GM19467 (cell line): ENCODE measurements around the gene GALNT11.

Source experiments
- ATAC-seq: cut with Tn5 transposase; IDR thresholded peaks from one replicate; pipeline ENCODE4 v1.9.1; 2021; ENCODE audit warnings: mild to moderate bottlenecking, moderate library complexity; ENCODE audit not compliant: unreplicated experiment

Gene GALNT11

DNA sequence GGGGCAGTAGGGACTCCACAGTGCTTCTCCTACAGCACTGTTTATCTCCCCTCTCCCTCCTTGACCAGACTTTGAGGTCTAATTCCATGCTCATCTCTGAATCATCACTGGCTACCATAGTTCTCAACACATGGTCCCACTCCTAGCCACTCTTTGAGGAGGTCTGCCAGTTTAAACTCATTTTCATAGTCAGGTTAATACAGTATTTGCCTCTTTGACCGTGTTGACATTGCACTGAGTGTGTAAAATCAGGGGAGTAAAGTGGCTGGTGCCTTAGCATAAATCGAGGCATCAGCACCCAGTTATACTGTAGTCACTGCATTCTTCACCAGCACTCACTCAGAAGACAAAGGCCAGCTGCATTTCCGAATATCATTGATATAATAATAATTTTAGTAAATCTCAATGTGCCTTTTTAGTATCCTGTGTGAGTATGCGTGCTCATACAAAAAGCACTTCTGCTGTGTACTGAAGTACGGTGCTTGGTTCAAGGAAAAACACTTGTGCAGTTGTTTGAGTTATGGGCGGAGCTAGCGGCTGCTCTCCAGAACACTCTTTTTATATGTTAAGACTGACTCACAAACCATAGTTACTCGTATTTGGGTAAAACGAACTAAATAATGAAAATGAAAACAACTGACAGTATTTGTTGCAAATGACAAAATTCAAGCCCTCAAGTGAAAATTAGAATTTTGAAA lies 89.7 kb downstream of the GALNT11 start:
- no peak for ATAC-seq

DNA sequence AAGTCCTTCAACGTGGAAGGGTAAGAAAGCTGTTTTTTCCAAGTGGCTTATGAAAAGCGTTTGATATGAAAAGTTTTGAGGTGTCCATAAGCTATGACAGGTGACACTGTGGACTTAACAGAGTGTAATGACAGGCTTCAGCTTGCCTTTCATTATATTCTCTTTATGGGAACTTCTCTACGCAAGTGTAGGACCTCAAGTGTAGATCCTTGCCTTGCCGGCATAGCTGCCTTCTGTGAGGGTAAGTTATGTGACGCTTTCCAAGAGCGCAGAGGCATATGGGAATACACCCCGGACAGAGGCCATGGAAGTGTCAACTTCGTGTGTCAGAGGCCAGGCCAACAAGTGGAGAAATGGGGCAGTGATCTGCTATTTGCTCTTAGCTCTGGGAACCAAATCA lies 91.9 kb downstream of the GALNT11 start:
- ATAC-seq: no peak

DNA sequence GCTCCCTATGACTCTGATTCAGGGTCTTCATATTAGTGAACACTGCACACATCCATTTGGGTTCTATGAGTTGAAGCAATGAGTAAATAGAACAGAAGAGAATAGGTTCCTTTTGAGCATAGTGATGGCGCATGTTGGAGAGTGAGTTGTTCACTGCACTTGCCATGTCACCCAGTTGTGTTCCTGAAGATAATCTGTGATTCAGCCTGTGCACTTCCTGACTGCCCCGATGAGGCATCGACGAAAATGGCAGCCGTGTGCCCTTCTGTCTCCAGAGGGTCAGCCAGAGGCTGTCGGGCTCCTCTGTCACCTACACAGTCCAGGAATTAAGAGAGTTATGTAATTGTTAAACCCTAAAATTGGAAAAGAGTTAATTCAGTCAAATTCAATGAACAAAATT lies 94.7 kb downstream of the GALNT11 start:
- ATAC-seq: no peak

DNA sequence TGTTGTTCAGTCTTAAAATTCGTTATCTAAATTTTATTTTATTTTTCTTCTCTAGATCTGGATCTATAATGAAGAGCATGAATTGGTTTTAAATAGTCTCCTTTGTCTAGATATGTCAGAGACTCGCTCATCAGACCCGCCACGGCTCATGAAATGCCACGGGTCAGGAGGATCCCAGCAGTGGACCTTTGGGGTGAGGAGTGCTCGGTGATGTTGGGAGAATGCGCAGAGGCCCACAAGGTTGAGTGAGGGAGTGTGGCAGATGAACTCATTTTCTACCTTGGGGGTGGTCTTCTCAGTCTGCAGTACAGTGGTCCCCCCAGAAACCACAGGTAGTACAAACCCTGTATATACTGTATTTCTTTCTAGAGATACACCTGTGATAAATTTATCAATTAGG lies 95.3 kb downstream of the GALNT11 start:
- no peak for ATAC-seq

DNA sequence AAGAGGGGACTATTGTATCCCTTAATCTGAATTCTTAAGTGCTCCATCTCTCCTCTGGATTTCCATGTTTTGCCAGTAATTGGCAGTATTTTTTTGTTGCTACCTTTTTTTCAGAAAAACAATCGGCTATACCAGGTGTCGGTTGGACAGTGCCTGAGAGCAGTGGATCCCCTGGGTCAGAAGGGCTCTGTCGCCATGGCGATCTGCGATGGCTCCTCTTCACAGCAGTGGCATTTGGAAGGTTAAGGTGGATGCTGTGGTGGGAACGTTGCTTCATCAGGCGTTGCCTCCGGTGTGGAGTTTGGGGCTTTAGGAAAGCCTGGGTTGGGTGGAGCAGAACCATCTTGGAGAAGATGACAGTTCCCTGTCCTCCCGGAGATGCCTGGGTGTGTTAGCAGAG lies 96.0 kb downstream of the GALNT11 start:
- no peak for ATAC-seq

DNA sequence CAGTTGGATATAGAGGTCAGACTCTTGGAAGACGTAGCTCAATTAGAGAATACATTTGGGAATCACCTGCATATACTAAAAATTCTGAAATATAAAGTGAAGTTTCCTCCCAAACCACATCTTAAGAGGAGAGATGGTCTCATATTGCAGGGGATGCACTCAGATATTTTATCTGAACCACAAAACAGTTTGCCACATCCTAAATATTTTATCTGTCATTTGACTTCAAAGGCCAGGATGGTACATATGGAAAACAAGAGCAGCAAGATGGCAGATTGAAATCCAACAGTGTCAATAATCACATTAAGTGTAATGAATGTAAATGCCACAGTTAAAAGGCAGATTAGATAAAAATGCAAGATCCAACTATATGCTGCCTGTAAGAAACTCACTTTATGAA lies 97.1 kb downstream of the GALNT11 start:
- no peak for ATAC-seq

DNA sequence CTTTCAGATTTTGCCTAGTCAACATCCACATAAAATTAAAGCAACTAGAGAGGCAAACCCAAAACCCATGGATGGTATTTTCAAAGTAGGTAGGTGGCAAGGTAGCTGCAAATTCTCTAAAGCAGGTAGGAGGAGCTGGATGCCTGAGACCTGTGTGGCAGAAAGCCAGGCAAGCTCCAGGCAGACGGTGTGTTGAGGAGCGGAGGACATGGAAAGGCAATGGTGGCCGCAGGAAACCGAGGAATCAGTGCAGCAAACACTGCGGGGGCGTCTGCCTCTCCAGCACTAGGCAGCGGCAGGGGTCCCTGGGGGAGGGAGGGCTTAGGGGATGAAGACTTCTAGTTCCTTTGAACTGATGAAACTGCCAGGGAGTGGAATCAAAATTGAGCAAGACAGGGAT lies 101.3 kb downstream of the GALNT11 start:
- no peak for ATAC-seq

DNA sequence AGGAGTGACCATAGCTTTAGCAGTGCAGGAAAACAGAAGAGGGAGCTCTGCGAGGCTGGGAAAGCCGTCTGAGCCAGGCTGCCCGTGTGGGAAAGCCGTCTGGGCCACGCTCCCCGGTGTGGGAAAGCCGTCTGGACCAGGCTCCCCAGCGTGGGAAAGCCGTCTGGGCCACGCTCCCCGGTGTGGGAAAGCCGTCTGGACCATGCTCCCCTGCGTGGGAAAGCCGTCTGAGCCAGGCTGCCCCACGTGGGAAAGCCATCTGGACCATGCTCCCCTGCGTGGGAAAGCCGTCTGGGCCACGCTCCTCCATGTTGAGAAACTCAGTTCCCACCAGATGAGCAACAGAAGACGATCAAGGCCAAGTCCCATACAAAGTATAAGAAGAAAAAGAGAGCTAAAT lies 101.8 kb downstream of the GALNT11 start:
- ATAC-seq: no peak

DNA sequence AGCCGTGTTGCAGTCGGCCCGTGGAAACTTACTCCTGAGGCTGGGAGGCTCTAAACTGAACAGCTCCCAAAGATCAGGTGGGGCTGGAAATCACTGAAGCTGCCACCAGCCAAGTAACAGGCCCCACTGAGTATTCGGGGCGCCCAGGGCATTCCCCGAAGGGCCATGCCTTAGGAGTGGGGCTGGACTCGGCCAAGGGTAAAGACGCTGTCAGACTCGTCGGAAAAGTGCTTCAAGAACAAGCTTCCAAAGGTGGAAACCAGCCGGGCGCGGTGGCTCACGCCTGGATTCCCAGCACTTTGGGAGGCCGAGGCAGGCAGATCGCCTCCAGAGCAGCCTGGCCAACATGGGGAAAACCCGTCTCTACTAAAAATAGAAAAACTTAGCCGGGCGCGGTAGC lies 102.8 kb downstream of the GALNT11 start:
- ATAC-seq: no peak

DNA sequence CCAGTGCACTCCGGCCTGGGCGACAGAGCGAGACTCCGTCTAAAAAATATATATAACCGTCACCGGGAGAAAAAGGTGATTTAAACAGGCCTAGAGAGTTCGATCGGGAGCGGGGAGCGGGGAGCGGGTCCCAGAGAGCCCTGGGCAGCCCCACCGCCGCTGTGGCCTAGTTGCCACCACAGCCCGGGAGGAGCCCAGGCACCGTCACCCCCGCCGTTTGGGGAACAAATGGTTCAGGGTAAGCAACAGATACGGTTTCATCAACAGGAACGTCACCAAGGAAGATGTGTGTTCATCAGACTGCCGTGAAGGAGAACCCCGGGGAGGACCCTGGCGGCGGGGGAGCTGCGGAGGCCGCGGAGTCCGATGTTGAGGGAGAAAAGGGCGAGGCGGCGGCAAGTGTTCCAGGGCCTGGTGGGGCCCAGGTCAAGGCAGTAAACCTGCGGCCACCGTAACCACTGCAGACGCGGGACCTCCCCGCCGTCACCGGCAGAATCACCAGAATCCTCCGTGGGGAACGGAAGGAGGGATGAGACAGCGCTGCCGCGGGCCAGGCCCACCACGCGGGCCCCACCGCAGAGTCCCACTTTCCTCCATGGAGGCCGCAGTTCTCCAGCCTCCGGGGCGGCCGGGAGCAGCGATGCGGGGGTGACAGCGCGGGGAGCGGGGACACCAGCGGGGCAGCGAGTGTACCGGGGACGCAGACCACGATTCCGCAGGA lies 103.4 kb downstream of the GALNT11 start:
- no peak for ATAC-seq

DNA sequence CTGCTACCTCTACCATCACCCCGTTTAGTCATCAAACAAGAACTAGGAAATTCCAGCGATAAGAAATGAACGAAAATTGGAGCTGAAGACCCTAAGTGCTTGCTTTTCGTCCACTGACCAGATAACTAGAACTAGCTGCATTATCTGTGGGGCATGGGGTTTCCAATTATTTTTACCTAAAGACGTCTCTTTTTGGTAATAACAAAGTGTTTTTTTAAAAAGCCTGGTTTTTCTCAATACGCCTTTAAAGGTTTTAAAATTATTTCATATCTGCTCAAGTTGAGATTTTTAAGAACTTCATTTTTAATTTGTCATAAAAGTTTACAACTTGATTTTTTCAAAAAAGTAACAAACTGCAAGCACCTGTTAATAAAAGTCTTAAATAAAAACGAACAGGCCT lies 104.2 kb downstream of the GALNT11 start:
- no peak for ATAC-seq

DNA sequence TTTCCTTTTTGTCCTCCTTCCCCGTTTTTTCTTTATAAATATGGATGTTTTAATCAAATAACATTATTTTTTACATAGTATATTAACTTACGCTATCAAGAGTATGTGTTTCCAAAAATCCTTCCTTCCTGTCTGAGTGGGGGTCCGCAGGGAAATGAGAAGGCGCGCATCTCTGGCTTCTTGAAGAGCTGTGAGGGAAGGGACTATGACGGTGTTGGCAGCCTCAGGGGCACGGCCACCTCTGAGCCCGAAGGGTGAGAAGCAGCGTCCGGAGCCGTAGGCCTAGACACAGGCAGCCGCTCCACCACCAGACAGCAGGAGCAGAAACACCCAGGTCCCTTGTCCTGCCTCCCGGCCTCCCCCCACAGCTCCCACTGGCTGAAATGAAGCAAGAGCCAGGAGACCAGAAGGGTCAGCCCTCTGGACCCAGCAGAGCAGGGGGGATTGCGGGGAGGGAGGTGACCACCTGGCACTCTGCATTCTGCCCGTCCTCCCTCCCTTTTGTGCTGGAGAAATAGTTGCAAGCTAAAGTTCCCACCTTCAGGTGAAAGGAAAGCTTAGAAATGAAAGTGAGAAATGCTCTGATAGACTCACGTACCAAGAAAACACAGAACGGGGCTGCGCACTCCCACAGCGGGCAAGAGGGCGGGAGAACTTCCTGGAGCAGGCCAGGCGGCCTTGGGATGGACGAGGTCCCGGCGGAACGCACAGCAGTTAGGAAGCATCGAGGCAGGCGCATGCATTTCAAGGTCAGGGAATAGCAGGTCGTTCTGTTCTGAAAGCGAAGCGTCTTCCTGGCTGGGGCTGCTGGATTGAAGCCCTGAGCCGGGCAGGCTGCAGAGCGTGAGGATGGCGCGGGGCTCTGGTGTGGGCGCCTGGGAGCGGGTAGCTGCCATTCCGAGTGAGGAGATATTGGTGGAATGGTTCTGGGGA lies 105.5 kb downstream of the GALNT11 start:
- no peak for ATAC-seq

DNA sequence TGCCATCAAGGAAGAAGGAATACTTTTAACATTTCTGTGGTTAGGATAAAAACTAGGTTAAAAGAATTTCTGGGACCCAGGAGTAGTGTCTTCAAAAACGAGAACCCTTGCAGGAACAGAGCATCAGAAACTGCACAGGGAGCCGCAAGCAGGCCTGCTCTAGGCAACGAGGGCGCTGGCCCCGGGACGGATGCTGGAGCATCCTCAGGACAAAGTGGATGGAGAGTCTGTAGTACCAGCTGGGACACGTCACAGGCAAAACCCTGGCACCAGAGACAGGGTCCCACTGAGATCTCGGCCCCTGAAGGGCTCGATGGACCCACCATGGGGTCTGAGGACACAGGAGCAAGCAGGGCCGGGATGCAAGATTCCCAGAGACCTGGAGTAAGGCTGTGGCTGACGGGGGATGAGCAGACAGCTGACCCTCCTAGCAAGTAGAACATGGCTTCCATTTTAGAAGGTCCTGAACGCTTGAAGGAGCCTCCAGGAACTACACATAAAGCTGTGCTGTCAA lies 106.6 kb downstream of the GALNT11 start:
- ATAC-seq: no peak

DNA sequence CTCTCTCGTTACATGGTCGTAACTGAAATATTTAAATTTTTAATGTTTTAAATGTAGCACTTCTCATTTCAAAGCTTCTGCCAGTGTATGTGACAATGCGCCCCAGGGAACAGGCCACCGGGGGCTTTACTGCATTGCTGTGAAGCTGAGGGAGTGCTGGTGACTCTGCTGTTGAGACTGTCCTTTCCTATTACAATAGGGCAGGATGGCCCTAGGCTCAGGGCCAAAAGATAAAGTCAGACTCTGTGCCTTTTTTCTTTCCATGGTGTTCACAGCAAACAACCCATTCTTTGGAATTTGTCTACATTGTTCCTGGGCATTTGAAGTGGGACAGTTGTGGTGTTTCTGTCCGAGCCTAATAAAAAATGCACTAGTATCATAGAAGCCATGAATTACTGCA lies 107.3 kb downstream of the GALNT11 start:
- ATAC-seq: no peak

DNA sequence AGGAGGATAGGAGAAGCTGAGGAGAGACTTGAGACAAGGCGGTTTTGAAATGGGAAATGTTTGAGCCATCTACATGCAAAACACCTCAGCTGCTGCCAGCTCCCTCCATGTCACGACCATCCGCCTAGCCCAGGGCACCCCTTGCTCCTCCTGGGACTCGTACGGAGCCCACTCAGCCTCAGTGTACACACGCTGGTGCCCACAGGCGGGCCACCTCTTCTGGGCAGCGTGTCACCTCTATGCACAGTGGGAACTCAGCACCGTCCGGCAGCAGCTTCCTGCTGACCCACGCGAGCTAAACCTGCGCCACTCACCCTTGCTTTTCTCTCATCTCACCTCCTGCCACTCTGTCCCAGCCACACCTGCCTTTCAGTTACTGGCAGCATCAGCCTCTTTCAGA lies 108.3 kb downstream of the GALNT11 start:
- no peak for ATAC-seq

DNA sequence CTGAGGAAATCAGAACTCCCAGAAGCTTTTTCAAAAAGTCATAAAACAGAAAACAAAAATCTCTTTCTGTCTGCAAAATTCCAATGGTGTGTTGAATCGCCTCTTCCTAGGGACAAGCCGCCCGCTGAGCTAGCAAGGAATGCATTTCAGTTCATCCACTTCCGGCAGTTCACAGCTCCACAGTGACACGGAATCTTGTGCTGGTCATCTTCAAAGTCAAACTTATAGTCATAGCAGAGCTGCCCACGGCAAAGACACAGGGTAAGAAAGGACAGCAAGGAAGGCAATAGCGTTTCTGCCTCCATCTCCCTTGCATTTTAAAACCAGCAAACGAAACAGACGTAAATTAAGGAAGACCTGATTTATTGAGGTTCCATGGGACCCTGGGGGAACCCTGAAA lies 111.2 kb downstream of the GALNT11 start:
- no peak for ATAC-seq

DNA sequence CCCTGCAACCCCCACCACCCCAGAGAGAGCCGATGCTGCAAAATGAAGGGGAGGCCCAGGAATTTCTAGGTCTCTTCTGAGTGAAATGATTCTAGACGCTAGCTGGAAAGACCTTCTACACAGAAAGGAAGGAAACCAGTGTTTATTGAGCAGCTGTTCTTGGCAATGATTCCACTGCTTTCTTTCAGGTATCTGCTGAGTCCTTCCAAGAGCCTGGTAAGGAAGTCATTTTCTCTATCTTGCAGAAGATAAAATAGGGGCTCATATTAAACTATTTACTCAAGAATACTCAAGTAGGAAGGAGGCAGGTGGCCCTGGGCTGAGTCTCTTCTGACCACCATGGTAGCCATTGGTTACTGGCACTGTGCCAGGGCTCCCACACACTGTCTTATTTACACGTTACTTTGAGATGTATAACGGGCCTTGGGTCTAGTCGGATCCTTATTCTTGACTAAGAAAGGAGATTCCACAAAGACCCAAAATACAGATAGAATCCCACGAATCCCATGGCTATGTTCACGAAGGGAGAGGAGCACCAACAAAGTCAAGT lies 112.1 kb downstream of the GALNT11 start:
- ATAC-seq: no peak

DNA sequence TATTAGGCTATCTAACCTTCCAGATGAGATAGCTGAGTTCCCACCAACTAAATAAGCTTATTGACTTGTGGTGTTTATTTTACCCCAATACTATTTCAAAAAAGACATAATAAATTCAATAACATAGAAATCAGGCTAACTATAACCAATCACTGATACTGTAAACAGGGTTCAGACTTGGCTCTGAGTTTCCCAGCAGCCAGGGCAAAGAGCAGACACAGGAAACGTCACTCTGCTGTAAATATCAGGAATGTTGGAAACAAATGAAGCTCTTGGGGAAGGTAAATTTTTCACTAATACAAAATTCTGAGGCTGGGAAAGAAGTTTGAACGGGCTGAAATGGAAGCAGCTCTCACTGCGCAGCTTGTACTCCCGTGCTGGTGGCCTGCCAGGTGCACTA lies 114.6 kb downstream of the GALNT11 start:
- no peak for ATAC-seq

DNA sequence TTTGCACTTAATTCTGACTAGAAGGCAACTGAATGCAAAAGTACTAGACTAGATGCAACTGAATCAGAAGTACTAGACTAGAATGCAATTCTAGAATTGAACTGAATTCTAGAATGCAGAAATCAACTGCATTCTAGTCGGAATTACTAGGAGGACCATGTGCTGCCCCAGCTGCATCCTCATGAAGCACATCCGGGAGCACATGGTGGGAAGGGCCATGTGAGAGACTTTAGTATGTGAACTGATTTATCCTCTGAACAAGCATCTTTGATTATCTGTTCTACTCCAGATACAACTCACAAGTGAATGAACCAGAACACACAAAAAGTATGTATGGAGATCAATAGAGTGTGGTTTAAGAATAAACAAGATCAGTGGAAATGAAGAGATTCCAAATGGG lies 115.1 kb downstream of the GALNT11 start:
- no peak for ATAC-seq

DNA sequence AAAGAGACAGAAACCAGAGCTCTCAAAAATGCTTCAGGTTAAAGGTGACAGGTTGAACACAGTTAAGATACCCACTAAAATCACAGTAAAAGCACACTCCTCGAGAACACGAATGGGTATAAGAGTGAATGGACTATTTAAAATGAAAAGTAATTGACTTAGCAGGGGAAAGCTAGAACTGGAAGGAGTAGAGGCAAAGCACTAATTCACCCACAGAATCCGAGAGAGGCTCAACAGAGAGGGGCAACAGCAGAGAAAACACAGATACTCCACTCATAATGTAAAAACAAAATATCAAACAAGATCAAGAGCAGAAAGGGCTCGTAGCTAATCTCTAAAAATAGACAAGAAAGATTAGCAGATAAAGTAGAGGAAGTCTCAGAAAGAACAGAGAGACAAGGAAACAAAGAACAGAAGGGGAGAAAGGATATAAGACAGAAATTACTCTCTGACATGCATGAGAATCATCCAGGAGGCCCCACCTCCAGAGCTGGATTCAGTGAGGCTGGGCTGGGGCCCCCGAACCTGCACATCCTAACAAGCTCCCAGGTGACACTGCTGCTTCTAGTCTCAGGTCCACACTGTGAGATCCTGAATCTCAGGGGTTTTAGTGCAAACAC lies 117.6 kb downstream of the GALNT11 start:
- no peak for ATAC-seq
